Transverse colon (tissue), 4 donors: ENCODE measurements around the gene HACD3. TPM values are rescaled to one million over a fixed set of nuclear protein-coding genes. Genes with fewer than 3 reads are reported as not detected.

Source experiments
- DNase-seq: peaks from one replicate; pipeline ENCODE4 v3.0.0-alpha.2; 2019
- H3K27ac ChIP-seq, 4 donors: fragments of 200-600 bp; sonication (generic); 2 replicates each; pipeline ENCODE4 v1.5.1; 2016 to 2018; ENCODE audit warnings: inconsistent platforms in 4 of 4
- H3K27me3 ChIP-seq: fragments of 200-600 bp; sonication (generic); 2 replicates; pipeline ENCODE4 v1.5.1; 2017; ENCODE audit warnings: inconsistent platforms
- H3K36me3 ChIP-seq, 4 donors: fragments of 200-600 bp; sonication (generic); 2 replicates each; pipeline ENCODE4 v1.5.1; 2017 to 2019; ENCODE audit warnings: inconsistent platforms in 4 of 4
- H3K4me1 ChIP-seq, 4 donors: fragments of 200-600 bp; sonication (generic); 2 replicates each; pipeline ENCODE4 v1.5.1; 2017 to 2020; ENCODE audit warnings: inconsistent platforms in 4 of 4
- H3K4me3 ChIP-seq, 4 donors: fragments of 200-600 bp; sonication (generic); 1 replicate in 1 of 4; 2 replicates in 3 of 4; pipeline versions ENCODE4 v1.5.1 to v1.6.1; 2017 to 2019; ENCODE audit warnings: inconsistent platforms in 4 of 4
- H3K9me3 ChIP-seq, 2 donors: fragments of 200-600 bp; sonication (generic); 2 replicates each; pipeline ENCODE4 v1.5.1; 2017 to 2019; ENCODE audit warnings: inconsistent platforms in 2 of 2
- CTCF ChIP-seq, 5 experiments: fragments of 200-600 bp in 3 of 5; fragments of 450-650 bp in 2 of 5; sonication (generic) in 3 of 5; IDR thresholded peaks; 1 replicate in 2 of 5; 2 replicates in 3 of 5; pipeline ENCODE4 v1.5.1; 2016 to 2017; ENCODE audit warnings: antibody characterized with exemption in 5 of 5, inconsistent platforms in 3 of 5, mild to moderate bottlenecking in 2 of 5, moderate library complexity in 1 of 5
- EP300 ChIP-seq: sonication (generic); formaldehyde crosslinking; IDR thresholded peaks from one replicate; pipeline ENCODE4 v1.6.1; 2017; ENCODE audit warnings: antibody characterized with exemption, low read depth
- POLR2A ChIP-seq: fragments of 450-650 bp; IDR thresholded peaks from one replicate; pipeline ENCODE4 v1.6.1; 2016; ENCODE audit warnings: antibody characterized with exemption, mild to moderate bottlenecking, moderate library complexity
- POLR2AphosphoS5 ChIP-seq, 3 donors: sonication (generic); formaldehyde crosslinking; IDR thresholded peaks; one replicate each; pipeline ENCODE4 v1.6.1; 2016; ENCODE audit warnings: antibody characterized with exemption in 3 of 3
- WGBS, 2 donors: methylation state at CpG; one replicate each; pipeline ENCODE4 v1.1.5; 2018; ENCODE audit warnings: low coverage in 1 of 2; 5-methylcytosine and 5-hydroxymethylcytosine counted together
- in situ Hi-C, 4 donors: fragments of 200-750 bp; cut with MboI; loops; one replicate each; pipeline versions ENCODE4 v1.15.0 to v1.15.1; 2017; ENCODE audit warnings: low sequenced_read_pairs in 3 of 4, low pct_ligation_motif_present in 1 of 4, low pct_unique_long_range_greater_than_20kb in 1 of 4
- intact Hi-C: fragments of 100-400 bp; cut with DNase I; formaldehyde crosslinking; loops from one replicate; pipeline ENCODE4 v1.15.1; 2023; ENCODE audit warnings: low total_unique reads
- total RNA-seq, 4 donors: library from RNA; depleted of rRNA; stranded (reverse); fragments of >200 nt; gene quantifications; one replicate each; pipeline ENCODE4 v1.1.0, GENCODE V29; 2016

The HACD3 gene
- total RNA-seq, 4 donors from 2014 or later = 2.6 to 48.0 (median 27.1) TPM

GRCh38 chr15:65558336-65558735, 28.1 kb downstream of the HACD3 start:
- H3K27me3 ChIP-seq = no peaks in the 10 kb centered on the region
- no peak overlapping the region for H3K27ac ChIP-seq
- WGBS, 2 donors = 94 to 97% methylated on average over 4 to 5 of the region's 5 CpGs
- TF ChIP-seq POLR2AphosphoS5 (IDR thresholded peaks at IDR 0.05) (no peak), EP300 (no peak), POLR2A (no peak), CTCF (IDR thresholded peaks at IDR 0.05) (no peak)
- no peaks in the 10 kb centered on the region for H3K9me3 ChIP-seq
- no peak overlapping the region for H3K4me3 ChIP-seq
- intact Hi-C loops (no loop called here), in situ Hi-C loops (no loop called here)
- H3K36me3 ChIP-seq = no peaks in the 10 kb centered on the region
- DNase-seq = no peak
- no peaks in the 10 kb centered on the region for H3K4me1 ChIP-seq

DNA sequence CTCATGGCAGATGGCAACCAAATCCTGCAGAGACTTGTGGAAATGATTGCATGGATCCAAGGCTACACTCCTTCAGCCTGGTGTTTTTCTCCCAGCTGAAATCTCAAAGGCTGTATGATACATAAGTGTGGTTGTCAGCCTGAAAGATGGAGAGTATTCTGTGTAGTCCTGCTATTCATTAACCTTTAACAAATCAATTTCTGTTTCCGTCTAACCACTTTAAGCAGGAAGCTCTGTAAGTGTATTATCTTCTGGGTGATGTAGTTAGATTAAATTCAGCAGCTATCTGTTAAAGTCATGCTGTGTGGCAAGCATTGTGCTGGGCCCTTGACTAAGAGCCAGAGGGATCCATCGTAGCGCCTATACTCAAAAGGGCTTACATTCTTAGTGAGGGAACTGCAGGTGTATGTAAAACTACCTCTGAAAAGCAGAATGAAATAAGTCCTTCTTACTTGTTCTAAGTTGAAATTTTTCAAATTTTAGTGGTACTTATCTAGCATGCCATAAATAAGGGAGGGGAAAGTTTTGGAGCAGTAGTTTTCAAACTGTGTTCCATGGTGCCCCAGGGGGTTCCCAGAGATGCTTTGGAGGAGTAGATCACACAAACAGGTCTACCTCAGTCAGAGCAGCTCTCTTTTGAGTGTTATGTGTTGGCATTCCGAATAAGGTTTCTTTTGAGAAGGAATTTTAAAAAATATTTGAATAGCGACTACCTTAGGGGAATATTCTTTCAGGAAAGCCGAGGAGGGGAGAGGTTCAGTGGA, 28.9 kb downstream of the HACD3 start:
- H3K27me3 ChIP-seq = no peaks in the 10 kb centered on the region
- no peaks in the 10 kb centered on the region for H3K9me3 ChIP-seq
- 93 to 98% methylated on average over 5 to 6 of the region's 6 CpGs for WGBS, 2 donors
- intact Hi-C loops (no loop called here), in situ Hi-C loops (no loop called here)
- TF ChIP-seq POLR2AphosphoS5 (IDR thresholded peaks at IDR 0.05) (no peak), POLR2A (no peak), CTCF (IDR thresholded peaks at IDR 0.05) (no peak), EP300 (no peak)
- no peaks in the 10 kb centered on the region for H3K4me1 ChIP-seq
- H3K27ac ChIP-seq = no peak overlapping the region
- DNase-seq = no peak
- H3K4me3 ChIP-seq = no peak overlapping the region
- H3K36me3 ChIP-seq = no peaks in the 10 kb centered on the region

GRCh38 chr15:65559941-65560340, 29.7 kb downstream of the HACD3 start:
- no peak for TF ChIP-seq CTCF (IDR thresholded peaks at IDR 0.05)
- TF ChIP-seq EP300 = no peak
- no peak for TF ChIP-seq POLR2A
- no peak for TF ChIP-seq POLR2AphosphoS5 (IDR thresholded peaks at IDR 0.05)
- H3K36me3 ChIP-seq = peaks cover 0 to 2% (median under 1%) of the 10 kb centered on the region in 4 donors
- no peak overlapping the region for H3K27ac ChIP-seq
- no peaks in the 10 kb centered on the region for H3K9me3 ChIP-seq
- intact Hi-C loops (no loop called here), in situ Hi-C loops (no loop called here)
- no peak for DNase-seq
- no peaks in the 10 kb centered on the region for H3K27me3 ChIP-seq
- H3K4me3 ChIP-seq = no peak overlapping the region
- H3K4me1 ChIP-seq = no peaks in the 10 kb centered on the region

DNA sequence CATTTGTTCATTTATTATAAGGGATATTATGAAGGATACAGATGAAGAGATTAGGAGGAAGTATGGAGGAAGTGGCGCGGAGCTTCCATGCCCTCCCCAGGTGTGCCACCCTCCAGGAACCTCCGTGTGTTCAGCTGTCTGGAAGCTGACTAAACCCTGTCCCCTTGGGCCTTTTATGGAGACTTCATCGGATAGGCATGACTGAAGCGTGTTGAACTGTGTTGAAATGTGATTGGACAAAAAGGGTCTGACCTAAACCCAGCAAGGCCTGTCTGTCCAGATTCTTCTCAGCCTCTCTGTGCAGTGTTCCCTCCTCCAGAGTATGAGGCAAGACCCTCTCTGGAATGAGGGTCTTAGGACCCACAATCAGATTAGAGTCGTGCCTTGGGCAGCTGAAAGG, 31.7 kb downstream of the HACD3 start:
- intact Hi-C loops = no loop called here
- WGBS, 2 donors = 96 to 100% methylated on average over 1 to 6 of the region's 6 CpGs
- H3K4me1 ChIP-seq = no peaks in the 10 kb centered on the region

More for the DNA sequence above, 31.7 kb downstream of the HACD3 start:
- in situ Hi-C loops = no loop called here
- DNase-seq = no peak
- Histone ChIP-seq H3K36me3 (peaks cover 0 to 10% (median 2%) of the 10 kb centered on the region in 4 donors), H3K27me3 (no peaks in the 10 kb centered on the region), H3K4me3 (no peak overlapping the region), H3K9me3 (no peaks in the 10 kb centered on the region), H3K27ac (no peak overlapping the region)
- TF ChIP-seq CTCF (IDR thresholded peaks at IDR 0.05) (no peak), POLR2AphosphoS5 (IDR thresholded peaks at IDR 0.05) (no peak), EP300 (no peak)
